ENCODE results near the gene DDI1. TPM values are rescaled to one million over a fixed set of nuclear protein-coding genes. Genes with fewer than 3 reads are reported as not detected.

Gene DDI1
- total RNA-seq, 1 donor from 2014 or later, result not detected

GRCh38 chr11:104049116-104049515, 12.7 kb downstream of the DDI1 start:
- H3K4me3 Mint-ChIP-seq, result no peak overlapping the region

GRCh38 chr11:104051778-104052177, 15.3 kb downstream of the DDI1 start:
- H3K4me1 Mint-ChIP-seq, result peaks cover 15% of the 10 kb centered on the region
- H3K27ac Mint-ChIP-seq, result no peak overlapping the region
- no peaks in the 10 kb centered on the region for H3K9me3 Mint-ChIP-seq
- no peak for TF ChIP-seq CTCF (IDR thresholded peaks at IDR 0.05; ENCODE audit: unreplicated experiment)
- H3K27me3 Mint-ChIP-seq (ENCODE audit: low read depth), result no peaks in the 10 kb centered on the region
- no peak overlapping the region for H3K4me3 Mint-ChIP-seq
- DNase-seq (ENCODE audit: low spot score in 2 of 2, unreplicated experiment in 2 of 2), result no peak
- no peaks in the 10 kb centered on the region for H3K36me3 Mint-ChIP-seq

More at GRCh38 chr11:104049116-104049515, 12.7 kb downstream of the DDI1 start:
- no peak for DNase-seq (ENCODE audit: low spot score in 2 of 2, unreplicated experiment in 2 of 2)
- no peaks in the 10 kb centered on the region for H3K36me3 Mint-ChIP-seq
- no peak overlapping the region for H3K27ac Mint-ChIP-seq
- peaks cover 4% of the 10 kb centered on the region for H3K4me1 Mint-ChIP-seq
- H3K9me3 Mint-ChIP-seq, result no peaks in the 10 kb centered on the region
- no peaks in the 10 kb centered on the region for H3K27me3 Mint-ChIP-seq (ENCODE audit: low read depth)
- TF ChIP-seq CTCF (IDR thresholded peaks at IDR 0.05; ENCODE audit: unreplicated experiment), result no peak

- no peaks in the 10 kb centered on the region for H3K9me3 Mint-ChIP-seq
- H3K27ac Mint-ChIP-seq, result no peak overlapping the region
- no peak for TF ChIP-seq CTCF (IDR thresholded peaks at IDR 0.05; ENCODE audit: unreplicated experiment)
- no peaks in the 10 kb centered on the region for H3K36me3 Mint-ChIP-seq
- no peak overlapping the region for H3K4me3 Mint-ChIP-seq
- no peak for DNase-seq (ENCODE audit: low spot score in 2 of 2, unreplicated experiment in 2 of 2)
- peaks cover 15% of the 10 kb centered on the region for H3K4me1 Mint-ChIP-seq
- H3K27me3 Mint-ChIP-seq (ENCODE audit: low read depth), result no peaks in the 10 kb centered on the region
Observed at GRCh38 chr11:104053743-104054478, 17.5 kb downstream of the DDI1 start.

GRCh38 chr11:104054911-104055529, 18.6 kb downstream of the DDI1 start:
- DNase-seq (ENCODE audit: low spot score in 2 of 2, unreplicated experiment in 2 of 2), result no peak
- H3K9me3 Mint-ChIP-seq, result no peaks in the 10 kb centered on the region
- TF ChIP-seq CTCF (IDR thresholded peaks at IDR 0.05; ENCODE audit: unreplicated experiment), result no peak
- no peak overlapping the region for H3K27ac Mint-ChIP-seq
- no peak overlapping the region for H3K4me3 Mint-ChIP-seq
- H3K27me3 Mint-ChIP-seq (ENCODE audit: low read depth), result no peaks in the 10 kb centered on the region
- no peaks in the 10 kb centered on the region for H3K36me3 Mint-ChIP-seq
- H3K4me1 Mint-ChIP-seq, result peaks cover 22% of the 10 kb centered on the region

GRCh38 chr11:104055596-104055995, 19.2 kb downstream of the DDI1 start:
- Mint-ChIP-seq H3K27ac (no peak overlapping the region), H3K9me3 (no peaks in the 10 kb centered on the region), H3K4me3 (no peak overlapping the region), H3K36me3 (no peaks in the 10 kb centered on the region), H3K27me3 (ENCODE audit: low read depth) (no peaks in the 10 kb centered on the region), H3K4me1 (peaks cover 27% of the 10 kb centered on the region)
- no peak for TF ChIP-seq CTCF (IDR thresholded peaks at IDR 0.05; ENCODE audit: unreplicated experiment)
- no peak for DNase-seq (ENCODE audit: low spot score in 2 of 2, unreplicated experiment in 2 of 2)
